ENCODE results near the gene KL.

The KL gene

DNA sequence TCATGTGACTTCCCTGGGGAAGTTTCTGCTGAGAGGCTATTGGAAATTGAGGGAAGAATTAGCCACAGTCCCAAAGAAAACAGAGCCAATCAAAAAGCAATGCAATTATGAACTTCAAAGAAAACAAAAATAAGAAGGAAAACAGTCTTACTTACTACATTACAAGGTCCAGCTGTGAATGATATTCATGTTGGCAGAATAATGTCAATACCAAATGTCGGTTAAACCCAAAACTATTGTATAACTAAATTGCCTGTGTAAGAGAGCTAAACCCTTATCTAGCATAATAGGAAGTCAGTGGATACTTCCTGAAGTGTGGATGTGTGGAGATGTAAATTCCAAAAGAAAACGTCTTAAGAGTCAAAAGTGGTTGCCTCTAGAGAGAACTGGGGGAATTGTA lies 12.4 kb downstream of the KL start:
- Histone ChIP-seq H3K27ac (replicated peaks; ENCODE audit: low read length) (no peak overlapping the region), H2AFZ (ENCODE audit: low read length) (no peak overlapping the region), H3K4ac (ENCODE audit: low read length) (no peak overlapping the region), H3K9ac (ENCODE audit: low read depth, low read length, poor library complexity) (no peak overlapping the region), H2BK12ac (ENCODE audit: low read length) (no peak overlapping the region), H3K27me3 (ENCODE audit: control insufficient read depth in 3 of 3, insufficient read depth in 3 of 3, low read depth in 1 of 3, low read length in 3 of 3) (peaks cover 0 to 4% (median 0%) of the 10 kb centered on the region in 3 experiments), H3K79me1 (ENCODE audit: low read depth, low read length) (no peaks in the 10 kb centered on the region), H3K4me2 (ENCODE audit: insufficient read depth, low read length, poor library complexity, severe bottlenecking) (no peak overlapping the region), H3K36me3 (replicated peaks in 1 of 2; ENCODE audit: control insufficient read depth in 2 of 2, insufficient read depth in 2 of 2, low read length in 2 of 2) (no peaks in the 10 kb centered on the region), H3K14ac (ENCODE audit: low read length) (no peak overlapping the region), H3K9me3 (replicated peaks in 1 of 2; ENCODE audit: control insufficient read depth in 2 of 2, insufficient read depth in 1 of 2, low read depth in 1 of 2, low read length in 2 of 2) (no peaks in the 10 kb centered on the region), H3K4me1 (ENCODE audit: control insufficient read depth in 2 of 2, insufficient read depth in 1 of 2, low read depth in 1 of 2, low read length in 2 of 2) (peaks cover 0 to 1% of the 10 kb centered on the region in 2 donors), H2BK15ac (ENCODE audit: low read length) (no peak overlapping the region), H2BK5ac (ENCODE audit: low read length) (no peak overlapping the region), H3K4me3 (ENCODE audit: low read length in 2 of 2) (no peak overlapping the region), H4K91ac (ENCODE audit: low read depth, low read length, poor library complexity) (no peak overlapping the region), H3K18ac (ENCODE audit: low read length) (no peak overlapping the region), H4K8ac (ENCODE audit: low read depth, low read length) (no peak overlapping the region), H2BK120ac (ENCODE audit: low read depth, low read length) (no peak overlapping the region), H3K23ac (ENCODE audit: low read depth, low read length, poor library complexity) (no peak overlapping the region), H2AK5ac (ENCODE audit: low read depth, low read length) (no peak overlapping the region)
- DNase-seq (ENCODE audit: low spot score): no peak
- no CpG with 5 or more reads among the region's 2 CpGs for WGBS, 2 donors (ENCODE audit: extremely low coverage in 2 of 2, insufficient read length in 2 of 2, insufficient replicate concordance in 1 of 2)

DNA sequence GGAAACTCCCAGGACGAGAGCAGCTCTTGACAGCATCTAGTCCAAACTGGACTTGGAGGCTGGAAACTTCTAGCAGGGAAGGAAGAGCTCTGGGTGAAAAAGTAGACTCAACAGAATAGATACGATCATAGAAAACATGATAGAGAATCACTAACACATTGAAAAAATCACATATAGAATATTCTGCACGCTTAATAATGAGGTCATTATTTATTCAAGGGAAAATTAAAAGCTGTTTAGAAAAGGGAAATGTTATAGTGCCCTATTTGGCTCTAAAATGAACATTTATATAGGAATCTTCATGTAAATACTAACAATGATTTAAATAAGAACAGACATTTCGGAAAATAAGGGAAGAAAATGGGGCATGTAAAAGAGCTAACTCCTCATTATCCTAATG lies 15.1 kb downstream of the KL start:
- Histone ChIP-seq H2BK5ac (ENCODE audit: low read length) (no peak overlapping the region), H2BK12ac (ENCODE audit: low read length) (no peak overlapping the region)
- no CpG with 5 or more reads among the region's 4 CpGs for WGBS, 2 donors (ENCODE audit: extremely low coverage in 2 of 2, insufficient read length in 2 of 2, insufficient replicate concordance in 1 of 2)

DNA sequence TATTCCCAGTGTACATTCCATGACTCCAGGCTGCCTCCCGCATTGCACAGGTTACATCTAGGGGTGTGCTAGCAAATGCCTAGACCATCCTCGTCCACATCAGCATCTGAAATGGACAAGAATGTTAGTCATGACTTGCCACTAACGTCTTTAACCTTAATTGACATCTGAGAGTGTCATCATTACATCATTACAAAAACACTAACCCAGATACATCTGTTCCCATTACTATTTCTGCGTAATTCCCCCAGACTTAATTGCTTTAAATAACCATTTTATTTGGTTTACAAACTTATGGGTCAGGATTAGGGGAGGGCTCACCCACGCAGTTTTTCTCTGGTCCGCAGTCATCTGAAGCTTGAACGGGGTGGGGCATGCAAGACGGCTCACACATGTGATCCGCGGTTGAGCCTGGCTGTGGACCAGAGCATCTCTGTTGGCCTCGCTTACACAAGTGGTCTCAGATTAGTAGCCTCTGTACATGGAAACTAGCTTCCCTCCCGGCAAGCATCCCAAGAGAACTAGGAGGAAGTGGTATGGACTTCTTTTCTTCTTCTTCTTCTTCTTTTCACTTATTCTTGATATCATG lies 15.9 kb downstream of the KL start:
- no peak overlapping the region for H3K4me2 ChIP-seq (ENCODE audit: insufficient read depth, low read length, poor library complexity, severe bottlenecking)
- no peaks in the 10 kb centered on the region for H3K36me3 ChIP-seq (replicated peaks in 1 of 2; ENCODE audit: control insufficient read depth in 2 of 2, insufficient read depth in 2 of 2, low read length in 2 of 2)
- no CpG with 5 or more reads among the region's 12 CpGs for WGBS, 2 donors (ENCODE audit: extremely low coverage in 2 of 2, insufficient read length in 2 of 2, insufficient replicate concordance in 1 of 2)
- no peak overlapping the region for H2BK15ac ChIP-seq (ENCODE audit: low read length)
- no peak overlapping the region for H2AK5ac ChIP-seq (ENCODE audit: low read depth, low read length)
- H3K18ac ChIP-seq (ENCODE audit: low read length): no peak overlapping the region
- H3K9me3 ChIP-seq (replicated peaks in 1 of 2; ENCODE audit: control insufficient read depth in 2 of 2, insufficient read depth in 1 of 2, low read depth in 1 of 2, low read length in 2 of 2): no peaks in the 10 kb centered on the region
- DNase-seq (ENCODE audit: low spot score): no peak
- no peaks in the 10 kb centered on the region for H3K27me3 ChIP-seq (ENCODE audit: control insufficient read depth in 3 of 3, insufficient read depth in 3 of 3, low read depth in 1 of 3, low read length in 3 of 3)
- no peak overlapping the region for H3K14ac ChIP-seq (ENCODE audit: low read length)
- no peak overlapping the region for H2BK120ac ChIP-seq (ENCODE audit: low read depth, low read length)
- H3K4me3 ChIP-seq (ENCODE audit: low read length in 2 of 2): no peak overlapping the region
- H3K4me1 ChIP-seq (ENCODE audit: control insufficient read depth in 2 of 2, insufficient read depth in 1 of 2, low read depth in 1 of 2, low read length in 2 of 2): no peaks in the 10 kb centered on the region
- no peaks in the 10 kb centered on the region for H3K79me1 ChIP-seq (ENCODE audit: low read depth, low read length)
- no peak overlapping the region for H3K9ac ChIP-seq (ENCODE audit: low read depth, low read length, poor library complexity)
- no peak overlapping the region for H4K91ac ChIP-seq (ENCODE audit: low read depth, low read length, poor library complexity)
- no peak overlapping the region for H3K4ac ChIP-seq (ENCODE audit: low read length)
- H3K27ac ChIP-seq (replicated peaks; ENCODE audit: low read length): no peak overlapping the region
- H3K23ac ChIP-seq (ENCODE audit: low read depth, low read length, poor library complexity): no peak overlapping the region
- H2BK12ac ChIP-seq (ENCODE audit: low read length): no peak overlapping the region
- no peak overlapping the region for H2AFZ ChIP-seq (ENCODE audit: low read length)
- no peak overlapping the region for H2BK5ac ChIP-seq (ENCODE audit: low read length)
- no peak overlapping the region for H4K8ac ChIP-seq (ENCODE audit: low read depth, low read length)

More for the DNA sequence above, 15.1 kb downstream of the KL start:
- Histone ChIP-seq H3K36me3 (replicated peaks in 1 of 2; ENCODE audit: control insufficient read depth in 2 of 2, insufficient read depth in 2 of 2, low read length in 2 of 2) (no peaks in the 10 kb centered on the region), H3K27ac (replicated peaks; ENCODE audit: low read length) (no peak overlapping the region), H3K79me1 (ENCODE audit: low read depth, low read length) (no peaks in the 10 kb centered on the region), H2BK120ac (ENCODE audit: low read depth, low read length) (no peak overlapping the region), H3K27me3 (ENCODE audit: control insufficient read depth in 3 of 3, insufficient read depth in 3 of 3, low read depth in 1 of 3, low read length in 3 of 3) (no peaks in the 10 kb centered on the region), H3K14ac (ENCODE audit: low read length) (no peak overlapping the region), H2AK5ac (ENCODE audit: low read depth, low read length) (no peak overlapping the region), H2BK15ac (ENCODE audit: low read length) (no peak overlapping the region), H3K9me3 (replicated peaks in 1 of 2; ENCODE audit: control insufficient read depth in 2 of 2, insufficient read depth in 1 of 2, low read depth in 1 of 2, low read length in 2 of 2) (no peaks in the 10 kb centered on the region), H3K4me1 (ENCODE audit: control insufficient read depth in 2 of 2, insufficient read depth in 1 of 2, low read depth in 1 of 2, low read length in 2 of 2) (no peaks in the 10 kb centered on the region), H3K23ac (ENCODE audit: low read depth, low read length, poor library complexity) (no peak overlapping the region), H3K9ac (ENCODE audit: low read depth, low read length, poor library complexity) (no peak overlapping the region), H4K91ac (ENCODE audit: low read depth, low read length, poor library complexity) (no peak overlapping the region), H2AFZ (ENCODE audit: low read length) (no peak overlapping the region), H3K4ac (ENCODE audit: low read length) (no peak overlapping the region), H4K8ac (ENCODE audit: low read depth, low read length) (no peak overlapping the region), H3K4me3 (ENCODE audit: low read length in 2 of 2) (no peak overlapping the region), H3K4me2 (ENCODE audit: insufficient read depth, low read length, poor library complexity, severe bottlenecking) (no peak overlapping the region), H3K18ac (ENCODE audit: low read length) (no peak overlapping the region)
- no peak for DNase-seq (ENCODE audit: low spot score)

DNA sequence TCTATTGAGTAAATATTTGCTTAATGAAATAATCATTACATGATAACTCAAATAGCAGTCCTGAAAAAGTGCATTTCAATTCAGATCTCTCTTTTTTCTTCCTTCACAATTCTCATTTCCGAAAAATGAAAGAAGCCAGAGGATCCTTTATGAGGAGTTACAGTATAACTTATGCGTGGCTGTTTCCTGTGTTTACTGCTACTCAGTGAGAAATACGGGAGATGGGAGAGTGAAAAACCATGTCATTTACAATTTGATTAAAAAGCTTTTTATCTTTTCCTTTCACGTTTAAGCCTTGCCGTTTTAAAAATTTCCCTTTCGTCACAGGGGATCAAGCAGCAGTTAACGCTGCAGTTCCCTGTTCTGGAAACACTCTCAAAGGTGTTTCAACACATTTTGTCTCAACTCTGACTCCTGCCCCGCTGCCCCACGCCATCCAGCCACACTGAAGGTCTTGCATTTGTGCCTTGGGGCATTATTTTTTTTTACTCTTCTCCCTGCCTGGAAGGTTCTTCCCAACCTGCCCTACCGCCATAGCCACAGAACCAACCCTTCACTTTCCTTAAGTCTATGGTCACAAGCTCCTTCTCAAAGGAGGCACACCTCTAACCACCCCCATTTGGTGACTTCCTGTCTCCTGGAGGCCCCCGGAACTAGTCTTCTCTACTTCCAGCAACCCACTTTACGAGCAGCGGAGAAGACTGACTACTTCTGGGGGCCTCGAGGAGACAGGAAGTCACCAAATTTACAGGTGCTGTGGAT lies 17.0 kb downstream of the KL start:
- H3K9me3 ChIP-seq (replicated peaks in 1 of 2; ENCODE audit: control insufficient read depth in 2 of 2, insufficient read depth in 1 of 2, low read depth in 1 of 2, low read length in 2 of 2): no peaks in the 10 kb centered on the region
- no peak overlapping the region for H3K23ac ChIP-seq (ENCODE audit: low read depth, low read length, poor library complexity)
- H2BK12ac ChIP-seq (ENCODE audit: low read length): no peak overlapping the region
- no peak overlapping the region for H4K8ac ChIP-seq (ENCODE audit: low read depth, low read length)
- H2AK5ac ChIP-seq (ENCODE audit: low read depth, low read length): no peak overlapping the region
- no peak for DNase-seq (ENCODE audit: low spot score)
- H4K91ac ChIP-seq (ENCODE audit: low read depth, low read length, poor library complexity): no peak overlapping the region
- no peak overlapping the region for H2BK120ac ChIP-seq (ENCODE audit: low read depth, low read length)
- WGBS, 2 donors (ENCODE audit: extremely low coverage in 2 of 2, insufficient read length in 2 of 2, insufficient replicate concordance in 1 of 2): no CpG with 5 or more reads among the region's 14 CpGs
- H3K4me1 ChIP-seq (ENCODE audit: control insufficient read depth in 2 of 2, insufficient read depth in 1 of 2, low read depth in 1 of 2, low read length in 2 of 2): peaks cover 0 to 2% of the 10 kb centered on the region in 2 donors
- no peak overlapping the region for H3K4me3 ChIP-seq (ENCODE audit: low read length in 2 of 2)
- H3K4me2 ChIP-seq (ENCODE audit: insufficient read depth, low read length, poor library complexity, severe bottlenecking): no peak overlapping the region
- no peak overlapping the region for H3K9ac ChIP-seq (ENCODE audit: low read depth, low read length, poor library complexity)
- no peaks in the 10 kb centered on the region for H3K27me3 ChIP-seq (ENCODE audit: control insufficient read depth in 3 of 3, insufficient read depth in 3 of 3, low read depth in 1 of 3, low read length in 3 of 3)
- no peaks in the 10 kb centered on the region for H3K79me1 ChIP-seq (ENCODE audit: low read depth, low read length)
- peak overlapping the region; percentile 69 for H2AFZ ChIP-seq (ENCODE audit: low read length)
- peak overlapping the region; percentile 35 for H2BK15ac ChIP-seq (ENCODE audit: low read length)
- H3K14ac ChIP-seq (ENCODE audit: low read length): no peak overlapping the region
- H2BK5ac ChIP-seq (ENCODE audit: low read length): no peak overlapping the region
- no peak overlapping the region for H3K27ac ChIP-seq (replicated peaks; ENCODE audit: low read length)
- no peaks in the 10 kb centered on the region for H3K36me3 ChIP-seq (replicated peaks in 1 of 2; ENCODE audit: control insufficient read depth in 2 of 2, insufficient read depth in 2 of 2, low read length in 2 of 2)
- no peak overlapping the region for H3K4ac ChIP-seq (ENCODE audit: low read length)
- H3K18ac ChIP-seq (ENCODE audit: low read length): no peak overlapping the region
